AG09319 (cell line): Measurements from ENCODE around the gene ILF3.

Experiments used
- DNase-seq: peaks from one replicate; pipeline ENCODE4 v3.0.0-alpha.2; 2010; ENCODE audit warnings: low read depth; ENCODE audit errors: extremely low read depth
- CTCF ChIP-seq: IDR thresholded peaks from 2 replicates; pipeline ENCODE4 v1.5.1; 2011; ENCODE audit warnings: low read depth, mild to moderate bottlenecking, inconsistent platforms, low read length, moderate library complexity

Gene ILF3

DNA sequence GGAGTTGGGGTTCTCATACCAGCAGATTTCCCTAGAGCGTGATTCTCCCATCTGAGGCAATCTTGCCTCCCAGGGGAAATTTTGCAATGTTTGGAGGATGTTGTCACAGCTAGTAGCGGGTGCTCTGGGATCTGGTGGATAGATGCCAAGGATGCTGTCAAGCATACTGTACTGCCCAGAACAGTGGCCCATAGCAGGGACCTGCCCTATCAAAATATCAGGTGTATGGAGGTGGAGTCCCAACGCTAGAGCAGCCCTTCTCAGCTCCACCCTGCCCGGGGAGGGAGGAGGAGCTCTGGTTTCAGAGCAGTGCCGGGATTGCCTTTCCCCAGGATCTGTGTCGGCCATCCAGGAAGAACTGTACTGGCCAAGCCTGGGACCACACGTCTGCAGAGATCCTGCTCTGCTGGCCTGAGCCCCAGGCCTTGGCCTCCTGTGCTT lies 36.2 kb downstream of the ILF3 start:
- DNase-seq = no peak
- TF ChIP-seq CTCF = no peak

DNA sequence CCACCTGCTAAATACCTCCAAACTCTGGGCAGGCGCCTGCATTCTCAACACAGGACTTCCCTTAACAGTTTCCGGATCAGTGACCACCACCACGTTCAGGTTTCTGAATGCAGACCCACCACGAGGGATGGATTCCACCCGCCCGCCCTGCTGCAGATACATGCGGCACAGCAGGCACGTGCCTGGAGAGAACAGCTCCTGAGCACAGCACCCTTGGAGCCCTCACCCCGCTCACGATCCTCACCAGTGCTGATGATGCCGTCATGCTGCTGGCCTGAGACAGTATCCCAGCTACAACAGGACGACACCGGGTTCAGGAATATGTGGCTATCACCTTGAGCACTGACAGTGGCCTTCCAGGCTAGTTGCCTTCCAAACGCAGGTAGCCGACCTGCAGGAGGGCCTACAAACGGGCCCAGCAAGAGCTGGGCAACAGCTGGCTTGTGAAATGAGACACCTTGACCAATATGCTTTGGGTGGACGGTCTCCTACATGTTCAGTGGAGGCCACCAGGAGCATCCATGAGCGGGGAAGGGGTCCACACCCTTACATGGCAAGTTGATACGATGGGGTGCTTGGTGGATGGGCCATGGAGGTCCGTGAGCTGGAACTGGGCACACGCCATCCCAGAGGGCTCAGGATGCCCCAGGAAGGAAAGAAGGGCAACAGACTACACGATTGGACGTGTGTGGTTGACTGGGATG lies 37.2 kb downstream of the ILF3 start:
- no peak for TF ChIP-seq CTCF
- DNase-seq = no peak

DNA sequence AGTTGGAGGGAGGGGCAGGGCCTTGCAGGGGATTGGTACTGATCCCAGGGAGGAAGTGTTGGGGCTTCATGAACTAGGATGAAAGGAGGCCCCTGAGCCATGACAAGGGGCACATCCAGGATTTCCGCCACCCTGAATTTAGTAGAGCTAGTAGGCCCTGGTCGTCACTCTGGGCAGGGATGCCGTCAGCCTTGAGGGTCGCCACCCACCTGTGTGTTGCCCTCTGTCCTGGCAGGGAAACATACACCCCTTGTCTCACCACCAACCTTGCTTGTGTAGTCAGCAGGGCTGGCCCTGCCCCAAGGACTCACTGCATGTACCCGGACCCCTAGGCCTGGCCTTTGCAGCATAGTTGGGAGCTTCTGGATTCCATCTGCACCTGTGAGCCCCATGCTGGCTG lies 37.7 kb downstream of the ILF3 start:
- DNase-seq = no peak
- no peak for TF ChIP-seq CTCF

- no peak for TF ChIP-seq CTCF
- no peak for DNase-seq
These were observed 38.6 kb downstream of the ILF3 start for GRCh38 chr19:10692673-10693264.

GRCh38 chr19:10694706-10695307 lies 40.7 kb downstream of the ILF3 start:
- TF ChIP-seq CTCF = no peak
- DNase-seq = no peak

GRCh38 chr19:10695401-10696398 lies 41.6 kb downstream of the ILF3 start:
- no peak for TF ChIP-seq CTCF
- DNase-seq = peak; percentile 81
